HCEC 1CT (cell line): ENCODE measurements around the gene TSPOAP1.

Experiments used
- DNase-seq: peaks from one replicate; pipeline ENCODE4 v3.0.0-alpha.2; 2017

Gene TSPOAP1

DNA sequence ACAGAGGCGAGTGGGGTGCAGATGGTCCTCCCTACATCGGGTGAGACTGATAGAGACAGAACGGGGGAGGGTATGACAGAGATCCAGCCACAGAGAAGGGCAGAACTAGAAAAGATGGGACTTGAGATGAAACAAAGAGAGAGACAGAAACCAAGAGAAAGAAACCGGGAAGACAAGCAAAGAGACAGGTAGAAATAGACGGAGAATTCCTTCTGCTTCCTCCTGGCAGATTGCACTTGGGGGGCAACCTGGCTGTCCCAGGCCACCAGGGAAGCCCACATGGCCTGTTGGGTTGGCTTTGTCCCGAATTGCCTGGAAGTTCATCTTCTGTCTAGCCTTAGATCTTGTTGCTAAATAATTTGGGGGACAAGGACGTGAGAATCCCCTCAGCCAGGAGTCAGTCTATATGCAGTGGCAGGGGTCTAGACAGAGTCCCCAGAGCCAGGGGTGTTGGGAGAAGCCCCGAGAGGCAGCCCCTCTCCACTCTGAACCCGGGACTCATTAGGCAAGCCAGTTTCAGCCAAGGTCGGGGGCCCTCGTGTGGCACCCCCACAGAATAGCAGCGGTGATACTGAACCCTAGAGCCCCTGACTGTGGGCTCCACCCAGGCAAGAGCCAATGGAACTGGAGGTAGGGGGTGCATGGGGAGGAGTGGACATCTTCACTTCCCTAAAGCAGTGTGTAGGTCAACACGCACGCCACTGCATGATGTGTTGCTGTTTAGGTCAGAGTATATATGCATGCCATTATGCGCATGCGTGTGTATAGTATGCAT is 627 bp upstream of the TSPOAP1 start:
- no peak for DNase-seq

DNA sequence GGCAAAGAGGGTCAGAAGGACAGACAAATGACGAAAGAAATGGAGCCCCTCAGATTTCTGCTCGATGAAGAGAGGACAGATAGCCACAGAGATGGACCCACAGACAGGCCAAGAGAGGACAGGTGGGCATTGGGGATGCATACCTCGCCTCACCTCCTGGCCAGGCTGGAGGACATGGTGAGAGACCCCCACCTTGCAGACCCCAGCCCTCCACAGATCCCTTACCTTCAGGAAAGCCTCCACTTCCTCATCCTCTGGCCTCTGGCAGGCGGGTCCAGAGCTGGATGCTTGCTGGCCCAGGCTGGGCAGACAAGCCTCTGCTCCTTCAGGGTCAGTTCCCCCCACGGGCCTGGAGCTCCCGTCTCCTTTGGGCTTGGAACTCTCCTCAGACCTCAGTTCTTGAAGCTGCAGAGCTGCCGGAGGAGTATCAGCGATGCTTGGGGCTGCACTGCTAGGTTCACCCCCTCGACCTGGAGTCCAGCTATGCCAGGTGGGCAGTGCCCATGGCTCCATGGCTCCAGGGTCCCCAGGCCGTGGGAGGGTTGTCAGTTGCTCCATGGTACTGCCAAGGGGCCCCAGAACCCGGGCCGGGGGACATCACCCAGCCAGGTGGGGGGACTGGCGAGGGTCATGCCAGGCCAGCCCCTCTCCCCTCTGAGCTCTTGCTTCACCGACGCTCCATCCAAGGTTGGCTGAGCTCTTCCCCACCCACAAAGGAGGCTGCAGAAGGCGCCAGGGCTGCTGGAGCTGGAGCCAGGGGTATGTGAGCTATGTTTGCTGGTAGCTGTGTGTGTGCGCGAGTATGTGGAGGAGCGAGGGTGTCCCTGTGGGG is 1.0 kb downstream of the TSPOAP1 start:
- DNase-seq = no peak

DNA sequence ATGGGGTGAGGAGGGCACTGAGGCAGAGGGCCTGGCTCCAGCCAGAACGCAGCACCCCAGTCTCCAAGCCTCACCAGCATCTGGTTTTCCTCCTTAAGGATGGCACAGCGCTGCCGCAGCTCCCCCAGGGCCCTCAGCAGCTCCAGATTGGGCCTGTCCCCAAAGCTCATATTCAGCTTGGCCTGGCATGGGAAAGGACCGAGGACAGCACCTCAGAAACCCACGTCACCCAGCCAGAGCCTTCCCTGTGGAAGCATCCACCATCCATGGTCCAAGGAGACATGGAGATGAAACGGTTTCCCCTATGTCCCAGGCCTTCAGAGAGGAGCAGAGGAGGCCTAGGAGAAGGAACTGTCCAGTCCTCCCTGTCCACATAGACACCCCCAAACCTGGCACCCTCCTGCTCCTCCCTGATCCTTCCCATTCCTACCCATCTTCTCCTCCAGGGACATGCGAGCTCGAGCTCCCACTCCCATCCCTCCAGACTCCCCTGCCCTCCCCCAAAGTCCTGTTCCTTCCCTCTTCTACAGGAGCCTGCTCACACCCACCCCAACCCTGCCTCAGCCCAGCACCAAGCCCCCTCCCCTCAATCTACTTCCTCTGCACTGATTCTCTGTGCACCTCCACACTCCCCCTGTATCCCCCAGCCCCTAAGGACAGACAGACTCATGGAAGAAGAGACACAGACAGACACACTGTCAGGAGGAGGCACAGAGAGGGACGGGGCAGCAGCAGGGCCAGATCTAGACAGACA is 1.8 kb downstream of the TSPOAP1 start:
- no peak for DNase-seq

DNA sequence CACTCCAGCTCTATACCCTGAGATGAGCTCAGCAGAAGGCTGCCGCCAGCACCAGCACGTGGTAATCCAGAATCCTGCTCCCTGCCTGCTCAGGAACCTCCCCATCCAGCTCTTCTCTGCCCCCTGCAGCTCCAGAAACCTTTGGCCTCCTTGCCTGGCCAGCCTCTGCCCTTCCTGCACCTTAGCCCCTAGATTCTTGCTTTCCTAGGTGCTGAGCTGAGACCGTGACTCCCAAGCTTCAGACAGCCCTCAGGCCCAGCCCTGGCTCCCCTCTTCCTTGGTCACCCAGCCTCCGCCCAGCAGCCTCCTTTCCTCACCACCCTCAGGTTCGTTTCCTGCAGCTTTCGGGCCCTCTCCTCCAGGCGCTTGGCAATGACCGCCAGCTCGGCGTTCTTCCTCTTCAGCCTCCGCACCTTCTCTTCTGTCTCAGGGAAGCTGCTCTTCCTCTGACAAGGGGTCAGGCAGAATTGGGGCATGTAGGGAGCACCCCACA is 2.6 kb downstream of the TSPOAP1 start:
- no peak for DNase-seq

DNA sequence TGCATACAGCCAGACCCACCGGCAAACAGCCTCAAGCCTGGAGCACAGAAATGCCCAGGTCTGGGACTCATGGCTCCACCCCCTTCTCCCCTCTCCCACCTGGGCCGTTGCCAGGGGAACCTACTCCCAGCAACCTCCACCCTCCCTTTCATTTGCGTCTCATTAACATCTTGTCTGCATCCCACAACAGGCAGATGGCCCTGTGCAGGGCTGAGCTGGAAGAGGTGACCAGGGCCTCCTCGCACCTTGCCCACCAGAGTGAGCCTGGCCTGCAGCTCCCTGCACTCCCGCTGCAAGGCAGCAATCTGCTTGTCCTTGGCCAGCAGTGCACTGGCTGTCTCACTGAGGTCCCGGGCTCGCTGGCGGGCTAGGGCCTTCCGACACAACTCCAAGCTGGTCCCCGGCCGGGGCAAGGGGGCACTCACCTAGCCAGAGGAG is 3.3 kb downstream of the TSPOAP1 start:
- no peak for DNase-seq

DNA sequence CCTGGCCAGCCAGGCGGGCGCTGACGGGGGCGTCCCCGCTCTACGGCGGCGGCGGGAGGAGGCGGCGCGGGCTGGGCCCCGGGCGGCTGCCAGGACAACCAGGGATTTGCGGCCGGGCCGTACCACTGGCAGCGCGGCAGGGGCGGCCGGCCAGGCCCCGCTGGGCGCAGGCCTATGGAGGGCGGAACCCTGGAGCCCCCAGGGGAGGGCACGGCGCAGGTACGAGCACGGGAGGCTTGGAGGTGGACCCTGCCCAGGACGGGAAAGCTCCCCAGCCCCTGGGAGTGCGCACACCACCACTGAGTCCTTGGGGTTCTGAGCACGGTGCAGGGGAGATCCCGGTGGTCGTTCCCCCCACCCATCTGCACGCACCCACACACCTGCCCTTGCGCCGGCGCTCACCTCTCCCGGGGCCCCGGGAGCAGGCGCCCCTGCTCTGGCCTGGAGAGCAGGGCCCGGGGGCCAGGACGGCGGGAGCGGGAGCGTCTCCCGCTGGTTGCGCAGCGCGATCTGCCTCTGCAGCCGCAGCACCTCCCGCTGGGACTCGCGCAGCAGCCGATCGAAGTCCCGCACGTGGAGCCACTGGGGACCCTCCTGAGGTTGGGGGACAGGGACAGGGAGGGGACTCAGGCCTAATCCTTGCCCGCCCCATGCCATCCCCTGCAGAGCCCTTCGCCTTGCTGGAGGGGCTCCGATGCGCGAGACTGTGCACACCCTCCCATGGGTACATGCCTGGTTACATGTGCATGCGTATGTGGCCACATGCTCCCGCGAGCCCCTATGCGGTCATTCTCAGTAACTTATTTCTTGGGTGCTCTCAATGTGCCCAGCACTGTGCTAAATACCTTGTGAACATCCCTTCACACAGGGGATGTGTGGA is 3.9 kb downstream of the TSPOAP1 start:
- DNase-seq = no peak

DNA sequence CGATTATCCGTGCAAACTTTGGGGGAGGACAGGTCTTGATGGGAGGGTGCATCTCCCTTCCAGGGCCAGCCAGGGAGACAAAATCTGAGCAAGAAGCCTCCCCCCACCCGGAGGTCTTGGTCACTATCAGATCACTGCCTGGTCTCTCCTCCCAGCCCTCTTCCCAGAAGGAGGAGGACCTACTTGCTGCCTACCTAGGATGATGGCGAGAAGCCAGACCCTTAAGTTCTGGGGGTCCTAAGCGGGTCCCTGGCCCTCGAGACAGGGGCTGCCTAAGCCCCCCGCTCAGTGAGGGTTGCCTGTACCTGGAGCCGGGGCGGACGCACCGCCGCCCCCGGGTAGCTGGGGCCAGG is 4.6 kb downstream of the TSPOAP1 start:
- no peak for DNase-seq

DNA sequence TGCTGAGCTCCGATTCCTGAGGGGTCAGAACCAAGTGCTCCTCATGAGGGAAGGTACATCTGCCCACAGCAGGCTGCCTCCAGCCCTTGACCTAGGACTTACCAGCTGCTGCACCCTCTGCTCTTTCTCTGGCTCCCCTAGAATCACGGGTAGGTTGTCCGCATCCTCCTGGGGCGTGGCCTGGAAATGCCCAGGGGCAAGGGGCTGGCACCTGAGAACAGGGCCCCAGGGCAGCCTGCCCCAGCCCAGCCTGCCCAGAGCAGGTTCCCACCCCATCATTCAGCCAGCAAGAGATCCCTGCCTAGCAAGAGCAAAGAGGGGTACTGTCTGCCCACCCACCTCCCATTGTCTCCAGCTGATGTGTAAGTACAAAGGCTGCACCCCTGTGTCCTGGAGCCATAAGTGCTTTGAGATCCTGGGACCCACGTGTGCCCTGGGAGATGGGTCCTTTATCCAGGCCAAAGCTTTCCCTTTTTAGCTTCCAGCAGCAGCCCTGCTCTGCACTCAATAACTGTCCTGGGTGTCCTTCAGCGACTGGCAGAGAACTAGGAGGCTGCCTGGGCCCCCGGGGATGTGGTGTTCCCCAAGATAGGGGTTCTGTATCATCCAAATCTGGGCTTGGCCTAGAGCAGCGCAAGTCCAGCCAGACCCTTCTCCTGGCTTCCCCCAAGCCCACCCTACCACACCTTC is 5.1 kb downstream of the TSPOAP1 start:
- DNase-seq = no peak

DNA sequence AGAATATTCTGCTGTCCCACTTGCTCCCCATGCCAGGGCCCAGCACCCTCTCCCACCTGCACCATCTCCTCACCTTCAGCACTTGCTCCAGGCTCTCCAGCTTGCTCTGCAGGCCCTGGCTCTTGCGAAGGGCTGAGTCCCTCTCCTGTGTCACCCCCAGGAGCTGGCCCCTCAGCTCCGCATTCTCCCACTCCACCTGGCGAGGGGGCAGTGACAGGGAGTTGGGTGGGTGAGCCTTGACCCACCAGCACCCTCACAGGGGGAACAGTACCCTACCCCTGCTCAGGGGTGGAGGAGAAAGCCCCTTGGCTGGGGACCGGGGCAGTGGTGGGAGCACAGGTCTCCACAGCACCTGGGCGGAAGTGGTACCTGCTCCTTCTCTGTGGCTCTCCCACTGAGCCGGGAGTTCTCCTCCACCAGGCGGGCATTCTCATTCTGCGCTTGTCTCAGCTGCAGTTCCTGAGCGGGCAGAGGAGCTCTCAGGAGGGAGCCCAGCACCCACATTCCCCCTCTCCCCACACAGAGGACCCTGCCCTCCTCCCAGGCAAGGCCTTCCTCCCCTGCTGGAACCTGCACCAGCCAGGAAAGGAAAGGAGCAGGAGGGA is 5.9 kb downstream of the TSPOAP1 start:
- no peak for DNase-seq

DNA sequence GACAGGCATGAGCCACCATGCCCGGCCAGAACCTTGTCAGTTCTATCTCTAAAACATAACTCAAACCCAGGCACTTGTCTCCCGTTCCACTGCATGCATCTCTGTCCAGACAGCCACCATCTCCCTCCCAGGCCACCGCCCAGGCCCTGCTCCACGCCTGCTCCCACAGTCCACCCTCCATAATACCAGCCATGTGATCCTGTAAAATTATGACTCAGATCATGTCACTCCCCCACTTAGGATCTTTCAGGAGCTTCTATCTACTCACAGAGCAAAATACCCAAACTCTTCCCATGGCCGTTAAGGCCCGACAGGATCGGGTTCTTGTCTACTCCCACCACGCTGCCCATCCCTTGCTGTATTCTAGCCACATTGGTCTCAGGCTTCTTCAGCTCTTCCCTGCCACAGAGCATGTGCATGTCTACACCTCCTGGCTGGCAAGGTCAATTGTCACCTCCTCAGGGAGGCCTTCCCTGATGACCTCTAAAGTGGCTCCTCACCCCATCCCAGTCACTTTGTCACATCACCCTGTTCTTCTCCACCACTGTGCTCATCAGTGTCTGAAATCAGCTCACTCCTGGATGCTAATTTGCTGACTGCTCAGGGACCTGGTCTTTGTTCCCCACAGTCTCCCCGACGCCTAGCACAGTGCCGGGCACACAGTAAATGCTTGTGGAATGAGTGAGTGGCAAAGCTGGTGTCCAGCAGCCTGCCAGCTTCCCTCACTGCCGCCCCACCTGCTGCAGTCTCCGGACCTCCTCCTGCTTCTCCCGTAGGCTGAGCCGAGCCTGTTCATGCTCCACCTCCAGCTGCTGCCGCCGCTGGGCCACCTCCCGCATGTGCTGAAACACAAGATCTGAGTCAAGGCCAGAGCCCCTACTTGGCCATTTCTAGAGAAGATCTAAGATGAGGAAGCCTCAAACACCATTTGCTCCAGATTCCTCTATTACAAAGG is 6.7 kb downstream of the TSPOAP1 start:
- no peak for DNase-seq

DNA sequence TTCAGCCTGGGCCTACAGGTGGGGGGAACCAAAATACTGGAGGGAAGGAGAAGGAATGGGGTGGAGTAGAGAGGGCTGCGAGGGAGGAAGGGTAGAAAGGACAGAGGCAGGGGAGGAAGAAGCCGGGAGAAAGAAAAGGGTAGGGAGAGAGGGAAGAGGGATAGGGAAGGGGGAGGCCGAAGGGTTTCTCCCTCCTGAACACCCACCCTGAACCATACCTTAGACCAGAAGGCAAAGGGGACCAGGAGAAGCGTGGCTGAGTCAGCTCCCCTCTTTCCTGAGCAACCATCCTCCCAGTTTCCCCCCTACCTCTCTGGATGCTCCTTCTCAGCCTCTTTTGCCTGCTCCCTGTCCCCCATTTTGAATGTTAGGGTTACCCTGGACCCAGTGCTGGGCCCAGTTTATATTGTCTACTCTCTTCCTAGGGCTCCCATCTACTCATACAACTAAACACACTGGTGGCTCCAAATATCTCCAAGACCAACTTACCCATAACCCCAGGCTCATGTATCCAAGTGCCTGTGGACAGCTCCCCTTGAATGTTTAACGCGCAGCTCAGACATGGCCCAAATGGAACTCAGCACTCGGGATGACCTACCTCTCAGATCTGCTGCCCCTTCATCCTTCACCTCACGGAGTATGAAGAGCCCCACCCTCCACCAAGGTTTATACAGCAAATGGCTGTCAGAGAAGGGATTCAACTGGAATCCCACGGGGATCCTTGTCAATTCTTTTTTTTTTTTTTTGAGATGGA is 7.8 kb downstream of the TSPOAP1 start:
- no peak for DNase-seq

DNA sequence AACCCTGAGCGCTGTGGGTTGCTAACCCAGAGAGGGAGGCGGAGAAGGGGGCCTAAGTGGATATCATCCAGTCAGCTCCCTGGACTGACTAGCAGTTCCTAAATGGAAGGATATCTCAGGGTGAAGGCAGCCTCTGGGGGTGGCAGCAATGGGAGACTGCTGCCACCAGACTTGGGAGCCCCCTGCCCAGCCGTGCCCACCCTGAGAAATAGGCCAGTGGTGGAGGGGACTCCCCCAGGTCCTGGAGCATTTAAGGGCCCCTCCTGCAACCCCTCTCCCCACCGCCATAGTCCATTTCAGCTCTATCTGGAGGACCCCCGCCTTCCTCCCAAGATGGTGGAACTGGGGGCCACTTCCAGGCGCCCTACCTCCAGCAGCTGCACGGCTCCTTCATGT is 8.4 kb downstream of the TSPOAP1 start:
- DNase-seq = no peak

DNA sequence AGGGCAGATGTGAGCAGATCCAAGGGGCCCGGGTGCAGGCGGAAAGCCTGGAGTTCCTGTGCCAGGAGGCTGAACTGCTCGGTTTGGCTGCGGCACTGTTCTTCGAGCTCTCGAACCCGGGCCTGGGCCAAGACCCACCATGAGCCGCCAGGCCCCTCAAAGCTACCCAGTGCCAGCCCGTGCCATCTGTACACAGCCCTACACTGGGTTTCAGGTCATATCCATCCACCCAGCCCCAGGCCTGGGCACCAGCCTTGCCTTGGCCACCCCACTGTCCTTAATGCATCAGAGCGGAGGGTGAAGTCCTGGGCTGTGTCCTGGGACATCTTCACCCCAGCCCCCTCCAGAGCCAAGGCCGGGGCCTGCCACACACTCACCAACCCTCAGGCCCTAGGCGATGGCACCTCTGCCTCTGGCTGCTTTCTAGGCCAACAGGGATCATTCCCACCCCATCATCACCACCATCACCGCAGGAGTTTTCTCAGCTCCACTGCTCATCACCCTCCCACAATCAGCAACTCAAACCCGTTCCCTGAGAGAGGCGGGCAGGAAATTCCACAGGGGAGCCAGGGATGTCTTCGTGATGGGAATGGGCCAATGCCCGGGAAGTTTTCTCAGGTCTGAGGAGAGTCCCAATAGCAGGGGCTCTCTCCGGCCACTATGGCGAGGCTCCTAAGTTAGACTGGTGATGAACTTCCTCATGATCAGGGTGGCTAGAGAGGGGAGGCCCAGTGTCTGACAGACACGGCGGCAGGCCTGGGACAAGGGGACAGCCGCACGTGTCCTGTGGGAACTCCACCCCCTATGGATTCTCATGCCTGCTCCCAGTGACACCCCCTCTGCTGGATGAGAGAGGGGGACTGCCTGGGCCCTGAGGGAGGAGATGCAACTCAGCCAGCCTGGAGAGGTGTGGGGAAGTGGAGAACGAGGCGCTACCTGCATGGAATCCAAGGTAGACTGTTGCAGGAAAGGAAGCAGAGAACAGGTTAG is 9.1 kb downstream of the TSPOAP1 start:
- no peak for DNase-seq

DNA sequence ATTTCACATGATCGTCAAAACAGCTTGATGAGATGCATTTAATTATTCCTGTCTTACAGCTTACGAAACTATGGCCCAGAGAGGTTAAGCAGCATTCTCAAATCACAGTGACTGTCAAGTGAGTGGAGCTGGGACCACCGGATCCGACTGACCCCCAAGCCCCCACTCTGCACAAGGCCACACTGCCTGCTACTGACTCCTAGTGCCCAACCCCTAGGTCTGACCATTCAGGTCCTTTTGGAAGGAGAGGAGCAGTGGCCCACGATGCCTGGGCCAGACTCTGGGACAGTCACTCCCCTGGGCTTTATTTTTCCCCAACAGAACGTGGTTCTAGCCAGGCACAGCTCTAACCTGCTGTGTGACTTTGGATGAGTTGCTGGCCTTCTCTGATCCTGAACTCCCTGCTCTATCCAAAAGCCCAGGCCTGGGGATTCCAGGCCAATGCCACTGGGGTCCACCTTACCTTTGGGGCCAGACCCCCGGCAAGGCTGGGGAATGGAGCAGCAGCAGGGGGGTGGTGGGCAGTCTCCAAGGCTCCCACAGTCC is 9.9 kb downstream of the TSPOAP1 start:
- DNase-seq = no peak

DNA sequence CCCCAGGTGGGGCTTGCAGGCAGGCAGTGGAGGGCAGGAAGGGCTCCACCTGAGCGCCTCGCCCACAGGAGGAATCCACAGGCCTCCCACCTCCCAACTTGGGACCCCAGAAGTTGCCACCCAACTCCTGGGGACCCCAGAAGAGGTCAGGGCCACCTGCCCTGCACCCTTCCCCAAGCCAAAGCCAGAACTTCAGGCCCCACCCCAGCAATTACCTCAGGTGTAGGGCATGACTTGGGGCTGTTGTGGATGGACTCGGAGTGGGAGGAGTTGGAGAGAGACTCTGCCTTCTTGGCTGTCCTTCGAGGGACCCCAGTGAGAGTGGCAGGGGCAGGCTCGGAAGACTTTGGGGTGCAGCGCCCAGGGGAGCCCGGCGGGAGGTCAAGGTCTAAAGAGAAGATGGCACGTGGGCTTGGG is 10.5 kb downstream of the TSPOAP1 start:
- no peak for DNase-seq

DNA sequence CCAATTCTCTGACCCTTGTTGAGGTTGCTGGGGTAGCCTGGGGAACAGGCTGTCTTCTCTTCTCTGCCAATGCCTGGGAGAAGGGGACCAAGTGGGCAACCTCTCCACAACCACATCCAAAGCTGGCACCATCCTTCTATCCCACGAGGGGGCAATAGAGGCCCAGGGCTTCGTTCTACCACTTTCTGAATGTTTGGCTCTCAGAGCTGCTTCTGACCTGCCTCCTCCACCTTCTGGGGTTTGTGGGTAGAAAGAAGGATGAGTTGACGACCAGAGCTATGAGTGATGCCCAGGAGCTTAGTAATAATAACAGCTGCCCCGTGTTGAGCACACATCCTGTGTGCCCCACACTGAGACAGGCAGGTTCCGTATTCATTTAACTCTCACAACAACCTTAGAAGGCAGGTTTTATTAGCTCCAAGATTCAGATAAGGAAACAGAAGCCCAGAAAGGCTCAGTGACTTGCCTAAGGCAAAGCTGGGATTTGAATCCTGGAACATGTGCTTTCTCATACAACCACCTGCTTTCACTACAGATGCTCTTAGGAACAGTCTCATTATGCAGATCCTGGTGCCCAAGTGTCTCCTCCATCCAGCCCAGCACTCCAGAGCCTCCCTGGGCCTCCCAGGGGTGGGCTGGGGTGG is 11.1 kb downstream of the TSPOAP1 start:
- peak; percentile 54 for DNase-seq
